SK-N-SH (cell line): ENCODE data around the gene NSL1.

Experiments
- CTCF ChIP-seq: fragments of 200-600 bp; sonication (generic); IDR thresholded peaks from 2 replicates; pipeline ENCODE4 v1.6.1; 2017; ENCODE audit warnings: antibody characterized with exemption, mild to moderate bottlenecking, moderate library complexity
- EP300 ChIP-seq, 2 experiments: IDR thresholded peaks; 2 replicates each; pipeline versions ENCODE4 v1.4.0 to v1.6.1; 2012; ENCODE audit warnings: borderline replicate concordance in 1 of 2, low read depth in 1 of 2, low read length in 1 of 2
- GATA2 ChIP-seq: sonication (generic); formaldehyde crosslinking; IDR thresholded peaks from 2 replicates; pipeline ENCODE4 v1.5.0; 2020; ENCODE audit warnings: mild to moderate bottlenecking, missing genetic modification reagents
- JUND ChIP-seq: IDR thresholded peaks from 2 replicates; pipeline ENCODE4 v1.4.0; 2012
- POLR2AphosphoS5 ChIP-seq: IDR thresholded peaks from 2 replicates; pipeline ENCODE4 v1.6.1; 2012; ENCODE audit warnings: low read depth, low read length
- ZBTB33 ChIP-seq: IDR thresholded peaks from 2 replicates; pipeline ENCODE4 v1.4.0; 2012; ENCODE audit warnings: low read depth, borderline replicate concordance

GRCh38 chr1:212781225-212781624, 10.4 kb downstream of the NSL1 start:
- TF ChIP-seq ZBTB33 (no peak), EP300 (IDR thresholded peaks at IDR 0.05; ENCODE audit: borderline replicate concordance in 1 of 2, low read depth in 1 of 2, low read length in 1 of 2) (no peak), GATA2 (CRISPR knock-in tag) (no peak), CTCF (no peak), POLR2AphosphoS5 (no peak), JUND (no peak)
